GM18507 (cell line): ENCODE data around the gene THSD1.
A peak's percentile ranks its signal among the peaks of the same experiment; 100 is the strongest.
"Not testable (repeated sequence)": the region's sequence is repeated elsewhere in the genome, so short reads cannot be mapped to it uniquely, and the experiment has no call there.

Experiments used
- DNase-seq: peaks from one replicate; pipeline ENCODE4 v3.0.0; 2011; ENCODE audit warnings: low read depth; ENCODE audit not compliant: insufficient read length; ENCODE audit errors: extremely low spot score
- FAIRE-seq: peaks from 2 replicates; lab custom pipeline; 2011; peaks lifted over from hg19 to GRCh38; lab: Jason Lieb, UNC

The THSD1 gene

GRCh38 chr13:52371736-52372247 is 34.2 kb downstream of the THSD1 start:
- DNase-seq (no peak), FAIRE-seq (no peak)

GRCh38 chr13:52366291-52366690 is 39.7 kb downstream of the THSD1 start:
- FAIRE-seq = no peak
- DNase-seq = no peak

- FAIRE-seq = peak; percentile 54
- not testable (repeated sequence) for DNase-seq
Measured at GRCh38 chr13:52362169-52362887, 43.6 kb downstream of the THSD1 start.

- FAIRE-seq (no peak), DNase-seq (no peak)
Measured at GRCh38 chr13:52361225-52361624, 44.7 kb downstream of the THSD1 start.

GRCh38 chr13:52359534-52359933 is 46.4 kb downstream of the THSD1 start:
- FAIRE-seq (no peak), DNase-seq (no peak)

- DNase-seq (no peak), FAIRE-seq (no peak)
Measured at GRCh38 chr13:52356327-52356726, 49.6 kb downstream of the THSD1 start.

- no peak for FAIRE-seq
- DNase-seq = no peak
Measured at GRCh38 chr13:52353193-52353592, 52.8 kb downstream of the THSD1 start.

GRCh38 chr13:52348983-52349780 is 56.8 kb downstream of the THSD1 start:
- no peak for FAIRE-seq
- no peak for DNase-seq

GRCh38 chr13:52348071-52348470 is 57.9 kb downstream of the THSD1 start:
- FAIRE-seq = no peak
- DNase-seq = no peak

GRCh38 chr13:52345631-52346251 is 60.2 kb downstream of the THSD1 start:
- DNase-seq (no peak), FAIRE-seq (no peak)

- FAIRE-seq (no peak), DNase-seq (no peak)
Measured at GRCh38 chr13:52345048-52345447, 60.9 kb downstream of the THSD1 start.

- DNase-seq = no peak
- FAIRE-seq = no peak
Measured at GRCh38 chr13:52344108-52344507, 61.9 kb downstream of the THSD1 start.

- not testable (repeated sequence) for DNase-seq, FAIRE-seq
Measured at GRCh38 chr13:52342203-52342602, 63.8 kb downstream of the THSD1 start.

GRCh38 chr13:52337828-52338455 is 68.0 kb downstream of the THSD1 start:
- not testable (repeated sequence) for FAIRE-seq, DNase-seq

GRCh38 chr13:52334107-52334506 is 71.9 kb downstream of the THSD1 start:
- not testable (repeated sequence) for DNase-seq, FAIRE-seq

GRCh38 chr13:52331844-52332243 is 74.1 kb downstream of the THSD1 start:
- DNase-seq, FAIRE-seq: not testable (repeated sequence)
